MM.1S (cell line): ENCODE measurements around the gene TFEB.

Source experiments
- CTCF ChIP-seq: fragments of 300-600 bp; sonication (generic); IDR thresholded peaks from 2 replicates; pipeline ENCODE4 v1.5.1; 2016; ENCODE audit warnings: antibody characterized with exemption, low read length, mixed read lengths
- EZH2 ChIP-seq: fragments of 300-600 bp; sonication (generic); optimal IDR thresholded peaks from 2 replicates; pipeline ENCODE3; 2017; ENCODE audit warnings: low read depth, mild to moderate bottlenecking, antibody characterized with exemption, low read length, mixed read lengths
- EZH2phosphoT487 ChIP-seq: fragments of 300-600 bp; sonication (generic); IDR thresholded peaks from 2 replicates; pipeline ENCODE4 v1.6.1; 2018; ENCODE audit warnings: antibody characterized with exemption, low read length

GRCh38 chr6:41646026-41646795 lies 89.2 kb downstream of the TFEB start:
- TF ChIP-seq CTCF (no peak), EZH2 (no peak), EZH2phosphoT487 (no peak)
